Fibroblast of pulmonary artery (primary cell): ENCODE data around the gene DNTT.

Experiments
- DNase-seq: peaks from one replicate; pipeline ENCODE4 v3.0.0-alpha.2; 2010; ENCODE audit warnings: low read depth
- H3K4me3 ChIP-seq: replicated peaks from 2 replicates; pipeline ENCODE4 v1.5.1; 2011; ENCODE audit warnings: low read depth, mild to moderate bottlenecking, control low read depth, low read length, moderate library complexity
- CTCF ChIP-seq: IDR thresholded peaks from 2 replicates; pipeline ENCODE4 v1.5.1; 2011; ENCODE audit warnings: mild to moderate bottlenecking, control low read depth, low read length, inconsistent platforms; ENCODE audit errors: missing control alignments

DNTT gene

GRCh38 chr10:96261930-96262329, 42.3 kb upstream of the DNTT start:
- TF ChIP-seq CTCF = no peak
- DNase-seq = no peak
- H3K4me3 ChIP-seq = no peak overlapping the region

- no peak overlapping the region for H3K4me3 ChIP-seq
- TF ChIP-seq CTCF = no peak
- DNase-seq = no peak
These were observed 41.1 kb upstream of the DNTT start for GRCh38 chr10:96263176-96263575.

GRCh38 chr10:96263669-96264068, 40.6 kb upstream of the DNTT start:
- no peak for TF ChIP-seq CTCF
- no peak overlapping the region for H3K4me3 ChIP-seq

GRCh38 chr10:96264938-96265337, 39.3 kb upstream of the DNTT start:
- TF ChIP-seq CTCF = no peak
- no peak for DNase-seq
- no peak overlapping the region for H3K4me3 ChIP-seq

More at GRCh38 chr10:96263669-96264068, 40.6 kb upstream of the DNTT start:
- no peak for DNase-seq

GRCh38 chr10:96266118-96266770, 38.0 kb upstream of the DNTT start:
- no peak overlapping the region for H3K4me3 ChIP-seq
- TF ChIP-seq CTCF = no peak

GRCh38 chr10:96267234-96267705, 37.0 kb upstream of the DNTT start:
- DNase-seq = no peak
- no peak for TF ChIP-seq CTCF
- H3K4me3 ChIP-seq = no peak overlapping the region

More at GRCh38 chr10:96266118-96266770, 38.0 kb upstream of the DNTT start:
- no peak for DNase-seq

- H3K4me3 ChIP-seq = no peak overlapping the region
- no peak for DNase-seq
- no peak for TF ChIP-seq CTCF
These were observed 35.8 kb upstream of the DNTT start for GRCh38 chr10:96268341-96268909.
